Fibroblast of the aortic adventitia (primary cell): ENCODE measurements around the gene HNRNPA0. TPM values are rescaled to one million over a fixed set of nuclear protein-coding genes. Genes with fewer than 3 reads are reported as not detected.

Source experiments
- DNase-seq: peaks from one replicate; pipeline ENCODE4 v3.0.0-alpha.2; 2010; ENCODE audit warnings: low read depth
- H3K4me3 ChIP-seq: 2 replicates; pipeline ENCODE4 v1.5.1; 2011; ENCODE audit warnings: low read depth, mild to moderate bottlenecking, control low read depth, low read length, moderate library complexity
- total RNA-seq: library from RNA; depleted of rRNA; stranded (reverse); fragments of >200 nt; gene quantifications from 2 replicates; pipeline ENCODE4 v1.2.3, GENCODE V29; 2012; ENCODE audit warnings: low replicate concordance
- TF ChIP-seq, protein P1 (sequence below): IDR thresholded peaks from 2 replicates; pipeline ENCODE4 v1.5.1; 2011; ENCODE audit warnings: mild to moderate bottlenecking, low read length, control low read depth, inconsistent platforms; ENCODE audit not compliant: insufficient read depth

HNRNPA0 gene
- total RNA-seq, 1 donor: 20.0 TPM

DNA sequence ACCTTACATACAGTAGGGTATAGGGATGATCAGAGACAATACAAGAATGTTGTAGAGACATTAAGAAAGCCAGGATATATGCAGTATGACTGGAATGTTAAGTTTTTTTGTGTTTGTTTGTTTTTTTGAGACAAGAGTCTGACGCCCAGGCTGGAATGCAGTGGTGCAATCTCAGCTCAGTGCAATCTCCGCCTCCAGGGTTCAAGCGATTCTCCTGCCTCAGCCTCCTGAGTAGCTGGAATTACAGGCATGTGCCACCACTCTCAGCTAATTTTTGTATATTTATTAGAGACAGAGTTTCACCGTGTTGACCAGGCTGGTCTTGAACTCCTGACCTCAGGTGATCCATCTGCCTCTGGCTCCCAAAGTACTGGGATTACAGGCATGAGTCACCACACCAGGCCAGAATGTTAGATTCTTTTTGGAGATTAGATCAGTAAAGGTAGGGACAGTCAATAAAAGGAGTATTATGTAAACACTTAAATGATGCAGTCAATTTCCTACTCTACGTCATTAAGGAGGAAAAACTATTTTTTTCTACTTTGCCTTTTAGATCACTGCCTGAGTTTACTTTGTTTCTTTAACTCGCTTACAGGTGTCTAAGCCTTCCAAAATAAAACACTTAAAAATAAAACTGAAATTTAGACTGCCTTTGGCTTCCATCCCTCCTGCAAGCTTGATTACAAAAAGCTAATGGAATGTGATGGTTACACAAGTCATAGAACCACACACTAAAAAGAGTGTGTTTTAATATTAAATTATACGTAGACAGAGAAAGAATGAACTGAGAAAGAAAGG lies 6.8 kb upstream of the HNRNPA0 start:
- no peak overlapping the region for H3K4me3 ChIP-seq
- peak; percentile 28 for DNase-seq
- TF ChIP-seq, protein P1, sequence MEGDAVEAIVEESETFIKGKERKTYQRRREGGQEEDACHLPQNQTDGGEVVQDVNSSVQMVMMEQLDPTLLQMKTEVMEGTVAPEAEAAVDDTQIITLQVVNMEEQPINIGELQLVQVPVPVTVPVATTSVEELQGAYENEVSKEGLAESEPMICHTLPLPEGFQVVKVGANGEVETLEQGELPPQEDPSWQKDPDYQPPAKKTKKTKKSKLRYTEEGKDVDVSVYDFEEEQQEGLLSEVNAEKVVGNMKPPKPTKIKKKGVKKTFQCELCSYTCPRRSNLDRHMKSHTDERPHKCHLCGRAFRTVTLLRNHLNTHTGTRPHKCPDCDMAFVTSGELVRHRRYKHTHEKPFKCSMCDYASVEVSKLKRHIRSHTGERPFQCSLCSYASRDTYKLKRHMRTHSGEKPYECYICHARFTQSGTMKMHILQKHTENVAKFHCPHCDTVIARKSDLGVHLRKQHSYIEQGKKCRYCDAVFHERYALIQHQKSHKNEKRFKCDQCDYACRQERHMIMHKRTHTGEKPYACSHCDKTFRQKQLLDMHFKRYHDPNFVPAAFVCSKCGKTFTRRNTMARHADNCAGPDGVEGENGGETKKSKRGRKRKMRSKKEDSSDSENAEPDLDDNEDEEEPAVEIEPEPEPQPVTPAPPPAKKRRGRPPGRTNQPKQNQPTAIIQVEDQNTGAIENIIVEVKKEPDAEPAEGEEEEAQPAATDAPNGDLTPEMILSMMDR: no peak

DNA sequence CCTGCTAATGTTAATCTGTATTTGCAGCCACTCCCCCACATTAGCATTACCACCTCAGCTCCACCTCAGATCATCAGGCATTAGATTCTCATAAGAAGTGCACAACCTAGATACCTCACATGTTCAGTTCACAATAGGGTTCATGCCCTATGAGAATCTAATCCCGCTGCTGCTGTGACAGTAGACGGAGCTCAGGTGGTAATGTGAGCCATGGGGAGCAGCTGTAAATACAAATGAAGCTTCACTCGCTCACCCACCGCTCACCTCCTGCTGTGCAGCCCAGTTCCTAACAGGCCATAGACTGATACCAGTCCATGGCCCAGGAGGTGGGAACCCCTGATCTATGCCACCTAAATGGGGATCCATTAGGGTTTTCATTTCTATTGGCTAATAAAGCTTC lies 6.1 kb upstream of the HNRNPA0 start:
- DNase-seq: no peak
- TF ChIP-seq, protein P1: no peak
- no peak overlapping the region for H3K4me3 ChIP-seq

DNA sequence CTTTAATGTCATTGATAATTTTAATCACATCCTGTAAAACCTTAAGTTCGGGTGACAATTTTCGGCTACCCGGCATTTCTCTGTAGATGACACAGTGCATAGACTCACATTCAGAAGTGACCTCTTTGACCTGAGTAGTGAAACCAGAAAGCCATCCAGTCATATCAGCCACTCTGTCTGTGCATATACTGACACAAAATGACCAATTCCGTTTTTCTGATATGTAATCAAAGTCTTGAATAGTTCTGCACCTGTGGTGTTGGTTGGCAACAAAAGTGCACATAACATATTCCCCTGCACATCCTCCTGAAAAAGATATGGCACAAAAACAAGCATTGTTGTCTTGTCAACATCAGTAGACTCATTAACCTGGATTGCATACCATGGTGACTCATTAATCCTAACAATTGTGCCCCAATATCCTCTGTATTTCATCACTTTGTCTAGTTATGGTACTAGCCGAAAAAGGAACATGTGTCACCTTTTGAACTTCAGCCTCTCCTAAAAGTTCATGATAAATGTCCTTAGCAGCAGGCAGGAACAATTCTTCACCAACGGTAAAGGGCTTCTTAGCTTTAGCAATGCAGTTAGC lies 4.6 kb upstream of the HNRNPA0 start:
- no peak overlapping the region for H3K4me3 ChIP-seq
- DNase-seq: no peak
- TF ChIP-seq, protein P1: no peak

DNA sequence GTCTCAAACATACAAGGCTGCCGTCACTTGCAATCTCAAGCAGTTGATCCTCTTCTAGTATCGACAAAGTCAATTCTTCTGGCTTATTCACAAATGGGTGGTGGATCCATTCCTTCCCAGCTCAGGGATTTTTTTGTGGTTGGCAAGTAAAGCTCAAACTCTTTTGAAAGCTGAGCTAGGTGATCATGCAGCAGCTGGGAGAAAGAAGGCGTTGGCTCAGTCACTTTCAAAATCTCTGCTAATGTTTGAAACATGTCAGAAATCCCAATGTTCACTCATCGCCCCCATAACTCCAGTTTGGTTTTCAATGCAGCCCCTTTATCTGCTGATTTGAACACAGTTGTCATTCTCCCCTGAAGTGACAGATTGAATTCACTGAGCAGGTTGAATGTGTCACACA lies 4.0 kb upstream of the HNRNPA0 start:
- no peak overlapping the region for H3K4me3 ChIP-seq
- no peak for DNase-seq
- TF ChIP-seq, protein P1: no peak

DNA sequence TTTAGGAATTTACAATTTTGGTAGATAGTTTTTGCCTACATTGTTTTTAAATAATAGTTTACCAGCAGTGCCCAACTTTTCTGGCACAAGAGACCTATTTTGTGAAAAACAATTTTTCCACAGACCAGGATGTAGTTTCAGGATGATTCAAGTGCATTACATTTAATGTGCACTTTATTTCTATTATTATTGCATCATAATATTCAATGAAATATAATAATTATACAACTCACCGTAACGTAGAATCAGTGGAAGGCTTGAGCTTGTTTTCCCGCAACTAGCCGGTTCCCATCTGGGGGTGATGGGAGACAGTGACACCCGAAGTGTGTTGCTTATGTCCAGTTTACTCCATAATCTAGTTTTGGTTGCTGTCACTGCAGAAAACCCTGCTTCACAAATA lies 3.5 kb upstream of the HNRNPA0 start:
- H3K4me3 ChIP-seq: no peak overlapping the region
- no peak for DNase-seq
- TF ChIP-seq, protein P1: no peak

DNA sequence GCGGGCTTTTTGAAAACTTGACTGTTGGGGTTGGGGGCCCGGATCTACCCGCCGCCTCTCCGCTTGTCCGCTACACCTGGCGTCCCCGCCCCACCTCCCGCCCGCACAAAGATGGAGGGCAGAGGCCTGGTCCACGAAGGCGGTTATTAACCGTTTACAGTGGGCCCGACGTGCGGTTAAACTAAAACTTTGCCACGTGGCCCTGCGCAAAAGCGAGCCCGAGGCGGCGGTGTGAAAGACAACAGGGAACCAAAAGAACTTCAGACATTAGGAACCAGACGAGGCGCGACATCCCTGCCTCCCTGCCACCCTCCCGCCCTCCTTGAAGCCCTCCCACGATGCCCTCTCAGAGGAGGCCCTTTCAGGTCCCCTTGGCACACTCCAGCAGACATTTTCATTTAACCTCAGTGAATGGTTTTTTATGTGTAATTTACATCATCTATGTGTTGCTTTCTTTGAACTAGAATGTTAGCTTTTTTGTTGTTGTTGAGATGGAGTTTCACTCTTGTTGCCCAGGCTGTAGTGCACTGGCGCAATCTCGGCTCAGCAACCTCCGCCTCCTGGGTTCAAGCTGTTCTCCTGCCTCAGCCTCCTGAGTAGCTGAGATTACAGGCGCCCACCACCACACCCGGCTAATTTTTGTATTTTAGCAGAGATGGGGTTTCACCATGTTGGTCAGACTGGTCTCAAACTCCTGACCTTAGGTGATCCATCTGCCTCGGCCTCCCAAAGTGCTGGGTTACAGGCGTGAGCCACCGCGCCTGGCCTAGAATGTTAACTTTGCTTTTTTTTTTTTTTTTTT lies 999 bp upstream of the HNRNPA0 start:
- TF ChIP-seq, protein P1: no peak
- no peak for DNase-seq

More for the DNA sequence above, 999 bp upstream of the HNRNPA0 start:
- H3K4me3 ChIP-seq: peak overlapping the region; percentile 97
